DMS114 treated with DMSO at 0.1 percent for 48 hours (cell line): Measurements from ENCODE around the gene SREBF1.

Source experiments
- DNase-seq: peaks from one replicate; lab custom pipeline; 2025; ENCODE audit not compliant: unreplicated experiment; lab: John Stamatoyannopoulos, UW

The SREBF1 gene

GRCh38 chr17:17766077-17766743 is 70.6 kb downstream of the SREBF1 start:
- no peak for DNase-seq

- no peak for DNase-seq
These were observed 71.3 kb downstream of the SREBF1 start for GRCh38 chr17:17765359-17766076.

GRCh38 chr17:17763734-17764133 is 73.1 kb downstream of the SREBF1 start:
- DNase-seq: no peak

- DNase-seq: no peak
These were observed 73.7 kb downstream of the SREBF1 start for GRCh38 chr17:17763136-17763535.

- no peak for DNase-seq
These were observed 74.1 kb downstream of the SREBF1 start for GRCh38 chr17:17762744-17763105.
